HG02973 (cell line): ENCODE measurements around the gene PTGIS.

Experiments
- ATAC-seq: cut with Tn5 transposase; IDR thresholded peaks from one replicate; pipeline ENCODE4 v1.9.1; 2021; ENCODE audit warnings: moderate library complexity; ENCODE audit not compliant: unreplicated experiment

Gene PTGIS

GRCh38 chr20:49501917-49502316 is 66.0 kb downstream of the PTGIS start:
- ATAC-seq: no peak

DNA sequence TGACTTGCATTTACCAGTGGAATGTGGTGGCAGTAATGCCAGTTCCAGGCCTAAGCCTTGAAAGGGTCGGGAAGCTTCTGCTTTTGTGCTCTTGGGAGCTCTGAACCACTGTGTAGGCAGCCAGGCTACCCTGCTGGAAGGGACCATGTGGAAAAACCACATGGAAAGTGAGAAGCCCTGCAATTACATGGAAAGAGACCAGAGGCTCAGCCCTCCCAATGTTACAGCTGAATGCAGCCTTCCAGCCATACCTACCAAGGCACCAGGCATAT is 70.6 kb downstream of the PTGIS start:
- no peak for ATAC-seq

DNA sequence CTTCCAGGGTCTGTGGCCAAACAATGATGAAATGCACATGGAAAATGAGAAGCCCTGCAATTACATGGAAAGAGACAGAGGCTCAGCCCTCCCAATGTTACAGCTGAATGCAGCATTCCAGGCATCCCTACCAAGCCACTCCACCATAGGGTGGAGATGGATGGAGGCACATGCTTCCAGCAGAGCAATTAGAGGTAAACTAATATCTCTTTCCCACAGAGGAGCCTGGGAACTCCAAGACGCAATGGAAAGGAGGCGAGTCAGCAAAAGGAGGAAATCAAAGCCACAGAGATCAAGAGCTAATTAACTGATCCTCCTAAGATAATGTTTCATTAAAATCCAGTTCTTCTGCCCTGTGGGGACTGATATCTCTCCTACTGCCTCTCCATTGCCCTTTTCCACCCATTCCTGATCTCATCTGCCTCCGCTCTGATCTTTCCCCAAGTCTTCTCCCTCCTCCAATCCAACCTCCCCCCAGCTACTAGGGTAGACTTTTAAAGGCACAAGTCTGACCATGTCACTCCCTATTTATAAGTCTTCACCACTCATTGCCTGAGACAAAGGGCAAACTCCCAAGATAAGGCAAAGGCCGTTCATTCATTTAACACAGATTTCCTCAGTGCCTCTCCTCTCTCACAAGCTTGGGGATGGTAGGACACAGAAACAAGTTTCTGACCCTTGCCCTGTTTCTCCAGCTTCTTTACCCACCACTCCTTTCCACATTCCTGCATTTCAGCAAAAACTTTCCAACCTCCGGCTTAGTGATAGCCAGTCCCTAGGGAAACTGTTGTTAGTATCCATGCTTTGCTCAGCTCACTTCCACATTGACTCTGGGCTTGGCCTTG is 71.2 kb downstream of the PTGIS start:
- no peak for ATAC-seq

DNA sequence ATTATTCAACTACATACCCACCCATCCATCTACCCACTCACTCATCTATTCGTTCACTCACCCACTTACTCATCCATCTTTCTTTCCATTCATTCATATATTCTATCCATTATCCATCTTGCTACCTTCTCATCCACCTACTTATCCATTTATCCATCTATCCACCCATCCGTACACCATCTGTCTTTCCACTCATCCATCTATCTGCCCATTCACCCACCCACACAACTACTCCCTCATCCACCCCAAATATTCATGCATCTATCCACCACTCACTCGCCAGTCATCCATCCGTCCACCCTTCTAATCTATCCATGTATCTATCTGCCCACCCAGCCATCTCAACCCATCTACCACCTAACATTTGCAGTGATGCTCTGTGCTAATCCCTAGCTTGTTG is 71.9 kb downstream of the PTGIS start:
- no peak for ATAC-seq

DNA sequence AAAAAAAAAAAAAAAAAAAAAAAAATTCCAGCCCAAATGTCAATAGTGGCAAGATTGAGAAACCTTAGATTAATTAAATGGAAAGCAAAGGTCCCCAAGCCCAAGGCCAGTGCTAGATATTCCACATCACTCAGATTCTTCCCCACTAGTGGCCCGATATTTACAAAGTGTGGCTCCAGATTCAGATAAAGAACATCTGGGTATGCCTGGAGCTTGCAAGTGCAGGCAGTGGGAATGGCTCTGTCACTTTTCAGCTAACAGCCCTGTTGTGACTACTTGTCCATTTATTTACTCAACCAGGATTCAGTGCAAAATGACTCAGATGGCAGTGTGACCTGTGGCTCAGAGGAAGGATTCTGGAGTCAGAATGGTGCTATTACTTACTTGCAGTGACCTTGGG is 77.2 kb downstream of the PTGIS start:
- ATAC-seq: no peak

GRCh38 chr20:49489688-49490087 is 78.2 kb downstream of the PTGIS start:
- ATAC-seq: no peak

- no peak for ATAC-seq
Measured at GRCh38 chr20:49486064-49486463, 81.9 kb downstream of the PTGIS start.

DNA sequence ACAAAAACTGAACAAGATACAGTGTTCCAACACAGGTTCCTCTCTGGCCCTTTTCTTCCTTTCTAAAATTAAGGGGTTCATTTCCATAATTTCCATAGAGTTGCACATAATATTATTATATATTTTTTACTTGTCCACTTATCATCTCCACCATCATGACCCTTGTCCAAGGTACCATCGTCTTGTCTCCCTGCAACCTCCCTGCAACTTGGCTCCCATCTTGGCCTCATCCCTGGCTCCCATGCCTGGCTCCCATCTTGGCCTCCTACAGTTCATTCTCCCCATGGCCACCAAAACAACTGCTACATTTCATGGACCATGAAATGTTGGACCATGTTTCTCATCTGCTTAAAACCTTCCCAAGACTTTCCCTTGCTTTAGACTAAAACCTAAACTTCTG is 82.4 kb downstream of the PTGIS start:
- no peak for ATAC-seq

DNA sequence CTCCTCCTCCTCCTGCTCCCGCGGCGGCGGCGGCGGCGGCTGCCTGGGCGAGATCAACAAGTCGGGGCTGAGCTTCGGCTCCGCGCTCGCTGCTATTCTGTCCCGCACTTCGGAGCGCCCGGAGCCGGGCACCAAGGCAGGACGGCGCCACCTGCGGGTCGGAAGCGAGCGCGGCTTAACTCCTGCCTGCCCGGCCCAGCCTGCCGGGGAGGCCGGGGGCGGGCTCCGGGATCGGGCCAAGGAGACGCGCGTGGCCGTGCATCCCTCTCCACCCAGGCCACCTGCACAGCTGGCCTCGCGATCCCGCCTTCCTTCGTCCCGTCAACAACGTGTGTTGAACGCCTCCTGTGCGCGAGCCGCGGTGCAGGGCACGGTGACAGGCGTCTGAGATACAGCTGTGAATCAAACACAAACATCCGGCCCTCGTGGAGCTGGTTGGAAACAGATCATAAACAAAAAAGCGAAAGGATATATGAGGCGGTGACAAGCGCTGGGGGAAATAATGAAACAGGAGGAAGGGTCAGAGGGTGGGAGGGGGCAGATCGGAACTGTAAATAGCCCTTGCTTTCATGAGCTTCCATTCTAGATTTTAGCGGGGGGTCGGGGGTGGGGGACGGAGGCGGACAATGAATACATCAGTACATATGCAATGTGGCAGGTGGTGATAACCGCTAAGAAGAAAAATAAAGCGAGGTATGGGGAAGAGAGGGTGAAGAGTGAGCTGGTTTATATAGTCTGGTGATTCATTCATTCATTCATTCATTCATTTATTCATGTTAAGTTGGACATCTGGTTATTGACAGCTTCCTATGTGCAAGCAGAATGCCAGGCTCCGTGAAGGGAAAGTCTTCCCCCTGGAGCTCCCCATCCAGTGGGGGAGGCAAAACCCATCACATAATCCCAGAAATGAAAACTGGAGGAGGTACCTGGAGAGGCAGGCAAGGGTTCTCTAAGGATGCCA is 83.5 kb downstream of the PTGIS start:
- ATAC-seq: no peak

GRCh38 chr20:49483696-49484123 is 84.2 kb downstream of the PTGIS start:
- ATAC-seq: no peak

DNA sequence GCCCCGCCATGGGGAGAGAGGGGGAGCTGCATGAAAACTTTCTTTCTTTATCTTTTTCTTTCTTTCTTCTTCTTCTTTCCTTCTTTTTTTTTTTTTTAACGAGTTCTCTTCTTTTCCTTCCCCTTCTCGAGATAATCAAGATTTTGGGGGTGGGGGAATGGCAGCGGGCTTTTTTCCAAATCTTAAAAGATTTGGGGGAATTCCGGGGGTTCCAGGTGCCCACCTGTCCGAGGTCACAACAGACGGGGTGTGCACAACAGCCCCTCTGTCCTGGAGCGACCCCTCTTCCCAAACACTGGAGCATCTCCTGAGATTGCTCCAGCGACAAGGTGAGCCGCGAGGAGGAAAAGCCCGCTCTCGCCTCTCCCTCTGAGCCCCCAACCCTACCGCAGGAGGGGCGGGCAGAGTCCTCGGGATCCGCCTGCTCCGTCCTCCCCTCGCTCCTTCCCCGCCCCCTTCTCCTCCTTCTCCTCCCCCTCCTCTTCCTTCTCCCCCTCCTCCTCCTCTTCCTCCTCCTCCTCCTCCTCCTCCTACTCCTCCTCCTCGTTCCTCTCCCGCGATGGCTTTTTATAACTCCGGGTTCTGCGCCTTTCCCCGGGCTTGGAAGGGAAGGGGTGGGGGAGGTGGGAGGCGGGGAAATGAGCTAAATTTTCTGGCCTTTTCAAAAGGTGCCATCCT is 84.8 kb downstream of the PTGIS start:
- ATAC-seq: no peak

- ATAC-seq: no peak
Measured at GRCh38 chr20:49482621-49483017, 85.3 kb downstream of the PTGIS start, which contains the start of gene KCNB1. Gene KCNB1 (minus strand): TSS chr20:49482668. CDS start chr20:49482480, 188 bp downstream.

DNA sequence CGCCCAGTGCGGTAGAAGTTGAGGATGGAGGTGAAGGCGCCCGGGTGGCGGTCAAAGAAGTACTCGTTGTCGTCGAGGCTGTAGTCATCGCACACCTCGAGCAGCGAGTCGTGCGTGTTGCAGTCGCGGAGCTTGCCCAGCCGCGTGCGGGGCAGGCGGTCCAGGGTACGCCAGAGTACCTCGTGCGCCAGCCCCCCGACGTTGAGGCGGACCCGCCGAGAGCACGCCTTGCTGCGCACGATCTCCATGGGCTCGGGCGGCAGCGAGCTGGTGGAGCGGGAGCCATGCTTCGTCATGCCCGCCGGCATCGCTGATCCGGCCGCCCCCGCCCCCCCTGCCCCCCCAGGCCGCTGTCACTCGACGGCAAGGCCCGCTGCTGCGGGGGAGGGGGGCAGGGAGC is 85.8 kb downstream of the PTGIS start:
- ATAC-seq: no peak

DNA sequence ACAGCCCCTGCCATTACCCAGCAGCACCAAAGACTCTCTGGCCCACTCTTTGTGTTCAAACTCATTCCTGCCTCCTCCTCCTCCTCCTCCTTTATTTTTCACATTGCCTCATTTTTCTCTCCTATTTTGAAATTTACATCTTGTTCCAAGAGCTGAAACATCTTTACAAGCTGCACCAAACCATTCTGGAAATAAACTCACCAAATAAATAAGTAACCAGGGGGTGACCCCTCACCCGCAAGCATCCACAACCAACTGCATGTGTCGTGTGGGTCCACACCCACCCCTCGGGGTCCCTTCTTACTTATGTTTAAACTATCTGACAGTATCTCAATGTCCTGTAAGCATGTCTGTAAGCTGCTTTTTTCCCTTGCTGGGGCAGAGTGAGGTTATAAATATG is 86.8 kb downstream of the PTGIS start:
- ATAC-seq: no peak

DNA sequence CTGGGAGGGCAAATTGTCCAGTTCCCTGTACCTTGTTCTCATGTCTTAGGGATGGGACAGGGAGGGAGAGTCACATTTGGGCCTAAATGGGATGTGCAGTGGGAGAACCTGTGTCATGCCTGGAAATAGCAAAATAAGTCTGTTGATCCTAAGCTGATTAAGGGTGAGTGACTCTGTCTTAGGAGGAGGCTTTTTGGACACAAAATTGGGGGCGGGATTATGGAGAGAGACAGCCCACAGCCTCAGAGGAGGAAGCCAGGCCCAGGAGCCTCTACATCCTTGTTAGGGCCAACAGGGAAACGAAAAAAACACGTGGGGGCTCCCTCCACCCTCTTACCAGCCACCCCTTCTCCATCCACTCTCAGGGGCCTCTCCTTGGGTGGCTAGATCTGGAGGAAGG is 87.7 kb downstream of the PTGIS start:
- no peak for ATAC-seq

GRCh38 chr20:49479785-49480184 is 88.2 kb downstream of the PTGIS start:
- no peak for ATAC-seq

- no peak for ATAC-seq
Measured at GRCh38 chr20:49478754-49479689, 88.9 kb downstream of the PTGIS start.

- ATAC-seq: no peak
Measured at GRCh38 chr20:49478266-49478665, 89.7 kb downstream of the PTGIS start.

DNA sequence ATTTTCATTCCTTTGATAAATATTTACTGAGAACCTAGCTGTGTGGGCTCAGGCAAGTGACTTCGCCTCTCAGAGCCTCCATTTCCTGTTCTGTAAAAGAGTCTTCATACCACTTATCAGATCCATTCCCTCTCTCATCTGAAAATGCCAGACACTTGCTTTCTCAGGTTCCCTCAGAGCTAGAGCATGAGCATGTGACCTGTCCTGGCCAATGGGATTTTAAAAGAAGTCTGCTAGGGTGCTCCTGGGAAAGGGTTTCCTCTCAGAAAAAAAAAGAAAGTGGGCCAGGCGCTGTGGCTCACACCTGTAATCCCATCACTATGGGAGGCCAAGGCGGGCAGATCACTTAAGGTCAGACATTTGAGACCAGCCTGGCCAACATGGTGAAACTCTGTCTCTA is 90.7 kb downstream of the PTGIS start:
- ATAC-seq: no peak

DNA sequence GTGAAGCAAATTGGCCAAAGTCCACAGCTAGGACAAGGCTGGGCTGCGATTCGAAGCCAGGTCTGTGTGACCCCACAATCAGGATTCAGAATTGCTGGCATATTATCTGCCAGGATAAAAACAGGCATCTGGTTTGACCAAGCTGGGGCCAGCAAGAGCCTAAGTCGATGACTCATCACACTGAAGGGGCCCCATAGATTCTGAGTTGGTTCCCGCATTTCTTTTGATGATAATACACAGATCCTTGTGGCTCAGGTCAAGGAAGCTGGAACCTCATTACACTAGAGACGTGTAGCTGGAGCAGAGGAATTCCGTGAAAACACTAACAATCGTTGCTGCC is 92.0 kb downstream of the PTGIS start:
- ATAC-seq: no peak
